GM18502 (cell line): Measurements from ENCODE around the gene CCDC106.

Source experiments
- ATAC-seq: cut with Tn5 transposase; IDR thresholded peaks from one replicate; pipeline ENCODE4 v1.9.1; 2021; ENCODE audit warnings: mild to moderate bottlenecking; ENCODE audit not compliant: unreplicated experiment, poor library complexity

The CCDC106 gene

DNA sequence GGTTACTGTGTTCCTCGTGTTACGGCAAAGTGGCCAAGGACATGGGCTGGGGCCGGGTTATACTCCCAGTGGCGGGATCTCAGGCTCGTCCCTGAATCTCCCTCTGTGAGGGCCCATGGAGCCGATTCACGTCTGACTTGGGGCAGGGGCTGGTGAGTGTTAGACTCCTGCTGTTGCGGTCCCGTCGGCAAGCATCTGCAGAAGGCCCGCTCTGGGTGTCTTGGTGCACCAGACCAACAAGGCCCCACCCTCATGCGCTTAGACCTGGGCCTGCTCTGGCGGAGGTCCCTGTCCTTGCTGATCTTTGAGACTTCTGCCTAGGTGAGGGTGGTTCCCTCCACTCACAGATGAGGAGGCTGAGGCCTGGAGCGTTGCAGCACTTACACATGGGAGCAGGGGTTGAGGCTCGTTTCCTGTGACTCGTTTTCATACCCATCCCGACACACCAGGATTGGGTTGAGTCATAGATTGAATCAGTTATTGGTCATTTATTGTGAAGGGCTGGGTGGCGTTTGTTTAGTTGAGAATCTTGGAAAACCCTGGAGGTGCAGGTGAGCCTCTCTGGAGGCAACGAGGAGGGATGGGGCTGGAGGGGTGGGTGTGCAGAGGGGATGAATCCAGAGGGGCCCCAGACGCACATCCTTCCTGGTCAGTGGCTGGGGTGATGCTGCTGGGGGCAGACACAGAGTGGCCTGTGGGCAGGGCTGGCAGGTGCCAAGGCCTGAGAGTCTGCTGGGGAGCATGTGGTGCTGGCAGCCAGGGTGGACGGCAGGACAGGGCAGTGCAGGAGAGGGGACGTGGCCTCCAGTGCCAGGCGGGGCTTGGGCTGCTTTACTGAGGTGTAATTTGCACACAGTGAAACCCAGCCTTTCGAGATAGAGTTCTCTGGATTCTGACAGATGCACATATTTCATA, 31.6 kb downstream of the CCDC106 start:
- no peak for ATAC-seq

DNA sequence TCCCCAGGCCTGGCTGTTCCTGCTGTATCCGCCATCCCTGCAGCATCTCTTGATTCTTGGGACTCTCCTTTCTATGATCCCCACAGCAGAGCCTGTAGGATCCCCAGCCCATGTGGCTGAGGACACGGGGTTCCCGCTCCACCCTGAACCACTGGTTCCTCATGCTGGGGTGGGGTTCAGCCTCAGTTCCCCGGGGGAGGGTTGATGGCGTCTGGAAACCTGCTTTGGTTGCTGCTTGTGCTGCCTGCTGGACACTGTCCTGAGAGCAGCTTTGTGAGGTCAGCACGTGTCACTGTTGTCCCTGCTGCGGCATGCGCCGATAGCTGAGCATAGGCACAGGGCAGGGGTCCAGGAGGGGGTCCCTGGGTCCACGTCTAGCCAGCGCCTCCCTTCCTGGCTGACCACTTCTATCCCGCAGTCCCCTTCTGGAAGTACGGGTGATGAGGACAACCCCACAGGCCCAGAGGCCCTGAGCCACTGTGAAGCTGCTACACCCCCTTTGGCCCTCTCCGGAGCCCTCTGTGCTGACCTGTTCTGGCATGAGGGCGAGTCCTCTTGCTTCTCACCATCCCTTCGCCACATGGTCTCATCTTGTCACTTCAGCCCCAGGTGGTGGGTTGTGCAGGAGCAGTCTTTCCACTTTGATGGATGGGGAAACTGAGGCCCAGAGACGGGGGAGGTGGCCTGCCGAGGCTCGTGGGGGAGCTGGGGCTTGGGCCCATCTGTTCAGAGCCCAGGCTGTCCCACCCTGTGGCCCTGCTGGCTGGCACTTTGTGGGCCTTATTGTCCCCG, 32.5 kb downstream of the CCDC106 start:
- no peak for ATAC-seq

GRCh38 chr19:55681131-55682092, 33.4 kb downstream of the CCDC106 start:
- ATAC-seq: no peak

DNA sequence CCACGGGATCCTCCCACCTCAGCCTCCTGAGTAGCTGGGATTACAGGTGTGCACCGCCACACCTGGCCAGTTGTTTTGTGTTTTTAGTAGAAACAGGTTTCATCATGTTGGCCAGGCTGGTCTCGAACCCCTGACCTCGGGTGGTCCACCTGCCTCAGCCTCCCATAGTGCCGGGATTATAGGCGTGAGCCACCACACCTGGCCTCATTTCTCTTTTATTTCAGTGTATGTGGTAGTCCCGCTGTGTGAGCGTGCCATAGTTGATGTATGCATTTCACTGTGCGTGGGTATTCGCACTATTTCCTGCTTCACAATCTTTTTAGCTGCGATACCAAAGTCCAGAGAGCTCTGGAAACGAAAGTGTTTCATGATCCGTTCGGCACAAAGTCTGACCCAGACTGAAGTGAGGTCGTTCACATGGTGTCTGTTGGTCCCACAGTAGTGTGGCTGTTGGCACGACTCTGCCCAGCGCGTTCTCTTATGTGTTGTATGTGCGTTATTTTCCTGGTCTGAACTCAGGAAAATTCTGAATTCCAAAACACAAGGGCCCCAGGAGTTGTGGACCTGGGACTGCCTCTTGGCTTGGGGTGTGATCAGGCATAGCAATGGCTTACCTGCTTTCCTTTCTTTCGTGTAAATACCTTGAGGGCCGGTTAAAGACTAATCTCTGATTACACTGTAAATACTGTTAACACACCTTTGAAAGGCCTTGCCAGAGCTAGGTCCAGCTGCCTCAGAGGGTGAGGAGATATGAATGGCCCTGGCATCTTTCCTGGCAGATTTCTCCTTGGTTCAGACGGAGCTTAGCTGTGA, 35.6 kb downstream of the CCDC106 start:
- ATAC-seq: no peak

GRCh38 chr19:55684946-55685681, 37.1 kb downstream of the CCDC106 start:
- no peak for ATAC-seq

DNA sequence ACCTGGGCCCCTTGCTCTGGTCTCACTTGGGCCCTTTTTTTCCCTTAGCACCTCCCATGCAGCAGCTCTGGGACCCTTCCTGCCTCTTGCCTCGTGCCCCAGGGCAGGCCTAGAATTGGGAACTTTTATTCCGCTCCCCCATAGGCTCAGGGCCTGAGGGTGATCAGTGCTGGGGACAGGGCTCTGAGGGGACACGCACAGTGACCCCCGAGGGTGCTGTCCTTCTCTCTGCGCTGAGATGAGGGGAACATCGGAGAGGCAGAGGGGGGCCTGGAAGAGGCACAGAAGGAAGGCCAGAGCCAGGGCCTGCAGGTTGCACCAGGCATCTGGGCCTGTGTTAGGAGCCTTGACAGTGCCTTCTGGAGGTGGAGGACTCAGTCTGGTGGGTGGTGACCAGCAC, 37.8 kb downstream of the CCDC106 start:
- ATAC-seq: no peak

DNA sequence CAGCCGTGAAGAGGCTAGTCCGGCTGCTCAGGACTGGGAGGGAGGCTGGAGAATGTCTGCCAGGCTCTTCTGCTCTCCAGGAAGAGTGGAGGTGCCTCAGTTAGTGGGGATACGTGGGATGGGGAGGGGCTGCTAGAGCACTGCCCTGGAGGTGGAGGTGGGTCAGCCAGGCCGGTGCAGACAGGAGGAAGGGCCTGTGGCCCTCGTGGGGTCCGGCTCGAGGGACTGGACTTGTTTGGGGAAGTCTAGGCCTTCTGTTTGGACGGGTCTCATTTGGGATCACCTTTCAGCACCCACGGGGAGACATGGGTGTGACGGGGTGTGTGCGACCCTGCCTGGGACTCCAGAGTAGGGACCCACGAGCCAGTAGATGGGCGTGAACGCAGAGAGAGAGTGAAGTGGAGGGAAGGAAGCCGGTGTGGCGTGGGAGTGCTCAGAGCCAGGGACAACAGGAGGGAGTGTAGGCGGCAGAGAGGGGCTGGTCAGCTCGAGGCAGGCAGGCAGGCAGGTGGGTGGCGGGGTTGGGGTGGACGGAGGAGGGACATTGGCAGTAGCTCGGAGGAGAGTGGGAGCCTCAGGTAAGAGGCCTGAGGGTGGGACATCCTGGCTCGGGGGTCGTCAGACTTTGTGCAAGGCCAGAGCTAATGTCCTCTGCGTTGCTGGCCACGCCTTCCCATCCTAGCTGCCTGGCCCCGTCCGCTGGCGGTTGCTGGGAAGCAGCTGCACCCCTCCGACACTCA, 38.5 kb downstream of the CCDC106 start:
- no peak for ATAC-seq

DNA sequence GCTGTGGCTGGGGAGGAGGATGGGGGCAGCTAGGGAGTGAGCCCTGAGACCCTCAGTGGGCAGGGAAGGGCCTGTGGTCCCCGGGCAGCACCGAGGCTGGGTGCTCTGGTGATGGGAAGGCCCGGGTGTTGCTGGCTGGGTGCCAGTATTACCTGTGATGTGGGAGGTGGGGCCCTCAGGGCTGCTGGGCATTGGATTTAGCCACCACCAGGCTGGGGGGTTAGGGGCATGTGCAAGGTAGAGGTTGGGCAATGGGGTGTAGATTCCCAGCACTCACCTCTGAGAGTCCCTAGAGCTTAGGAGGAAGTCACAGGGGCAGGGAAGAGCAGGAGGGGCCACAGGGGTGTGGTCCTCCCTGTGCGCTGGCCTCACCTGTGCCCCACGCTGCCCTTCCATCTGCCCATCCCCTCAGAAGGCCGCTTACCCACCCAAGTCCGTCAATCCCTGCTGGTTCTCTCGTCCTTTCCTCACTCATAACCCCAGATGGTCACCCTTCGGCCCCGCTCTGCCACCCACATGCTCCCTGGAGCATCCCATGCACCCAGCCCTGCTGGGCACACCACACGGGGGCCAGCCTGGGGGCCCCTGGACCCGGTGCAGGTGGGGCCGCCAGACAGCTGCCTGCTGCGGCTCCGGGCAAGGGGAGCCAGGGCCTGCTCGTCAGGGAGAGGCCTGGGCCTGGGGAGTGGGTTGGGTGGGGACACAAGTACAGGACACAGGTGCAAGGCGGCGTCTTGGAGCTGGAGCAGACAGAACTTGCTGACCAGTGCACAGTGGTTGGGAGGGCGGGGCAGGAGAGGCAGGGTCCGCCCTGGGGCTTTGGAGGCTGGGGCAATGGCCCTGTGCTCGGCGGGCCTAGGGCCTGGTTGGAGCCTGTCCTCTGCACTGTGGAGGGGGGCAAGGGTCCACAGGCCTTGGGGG, 39.5 kb downstream of the CCDC106 start:
- no peak for ATAC-seq

DNA sequence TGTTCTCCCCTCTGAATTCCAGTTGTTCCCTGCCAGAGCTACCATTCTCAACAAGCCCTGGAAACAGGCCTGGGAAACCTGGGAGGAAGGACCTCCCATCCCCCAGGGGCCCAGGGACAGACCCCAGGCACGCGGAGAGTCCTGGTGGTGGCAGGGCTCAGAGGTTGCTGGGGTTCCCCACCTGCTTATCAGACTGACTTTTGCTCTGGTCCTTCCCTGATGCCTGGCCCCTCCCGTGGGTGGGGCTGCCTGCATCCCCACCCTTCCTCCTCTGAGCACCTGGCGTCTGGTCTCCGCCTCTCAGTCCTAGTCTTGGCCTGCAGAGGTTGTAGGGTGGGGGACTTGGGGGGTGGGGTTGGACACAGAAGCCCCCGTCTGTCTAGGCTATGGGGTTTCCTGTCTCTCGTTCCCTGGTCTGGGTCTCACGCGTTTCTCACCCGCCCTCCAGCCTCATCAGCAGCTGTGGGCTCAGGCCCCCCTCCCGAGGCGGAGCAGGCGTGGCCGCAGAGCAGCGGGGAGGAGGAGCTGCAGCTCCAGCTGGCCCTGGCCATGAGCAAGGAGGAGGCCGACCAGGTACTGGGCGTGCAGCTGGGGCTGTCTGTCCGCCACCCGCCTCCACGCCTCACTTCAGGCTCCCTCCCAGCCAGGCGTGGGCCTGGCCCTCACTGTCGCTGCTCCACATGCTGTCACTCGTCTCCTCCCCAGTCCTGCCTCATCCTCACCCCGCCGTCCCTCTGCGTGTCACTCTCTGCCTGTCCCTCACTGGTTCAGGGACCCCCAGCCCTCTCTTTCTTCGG, 40.6 kb downstream of the CCDC106 start:
- no peak for ATAC-seq

DNA sequence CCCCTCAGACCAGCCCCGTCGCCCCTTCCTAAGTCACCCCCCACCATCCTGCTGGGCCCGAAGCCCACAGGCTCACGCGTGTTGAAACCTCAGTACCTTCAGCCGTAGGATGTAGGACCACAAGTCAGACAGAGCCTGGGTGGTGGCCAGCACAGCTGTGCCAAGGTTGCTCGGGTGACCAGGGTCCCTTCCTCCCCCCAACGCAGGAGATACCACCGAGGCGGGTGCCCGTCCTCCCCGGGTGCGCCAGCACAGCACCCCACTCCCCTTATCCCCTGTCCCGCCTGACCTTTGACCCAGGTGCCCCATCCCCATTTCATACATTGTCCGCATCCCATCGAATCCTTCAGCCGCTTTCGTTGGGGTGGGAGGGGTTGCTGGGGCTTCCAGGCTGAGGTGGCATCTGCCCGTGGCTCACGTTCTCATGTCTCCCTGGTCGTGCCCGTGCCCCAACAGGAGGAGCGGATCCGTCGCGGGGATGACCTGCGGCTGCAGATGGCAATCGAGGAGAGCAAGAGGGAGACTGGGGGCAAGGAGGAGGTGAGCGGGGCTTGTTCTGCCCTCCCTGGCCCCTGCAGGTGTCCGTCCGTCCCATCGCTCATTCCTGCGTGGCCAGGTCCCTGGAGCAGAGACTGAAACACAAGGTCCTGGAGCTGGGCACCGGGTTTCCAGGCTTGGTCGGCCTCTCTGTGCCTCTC, 41.5 kb downstream of the CCDC106 start:
- ATAC-seq: no peak

- no peak for ATAC-seq
Measured at GRCh38 chr19:55690109-55690768, 42.2 kb downstream of the CCDC106 start.

DNA sequence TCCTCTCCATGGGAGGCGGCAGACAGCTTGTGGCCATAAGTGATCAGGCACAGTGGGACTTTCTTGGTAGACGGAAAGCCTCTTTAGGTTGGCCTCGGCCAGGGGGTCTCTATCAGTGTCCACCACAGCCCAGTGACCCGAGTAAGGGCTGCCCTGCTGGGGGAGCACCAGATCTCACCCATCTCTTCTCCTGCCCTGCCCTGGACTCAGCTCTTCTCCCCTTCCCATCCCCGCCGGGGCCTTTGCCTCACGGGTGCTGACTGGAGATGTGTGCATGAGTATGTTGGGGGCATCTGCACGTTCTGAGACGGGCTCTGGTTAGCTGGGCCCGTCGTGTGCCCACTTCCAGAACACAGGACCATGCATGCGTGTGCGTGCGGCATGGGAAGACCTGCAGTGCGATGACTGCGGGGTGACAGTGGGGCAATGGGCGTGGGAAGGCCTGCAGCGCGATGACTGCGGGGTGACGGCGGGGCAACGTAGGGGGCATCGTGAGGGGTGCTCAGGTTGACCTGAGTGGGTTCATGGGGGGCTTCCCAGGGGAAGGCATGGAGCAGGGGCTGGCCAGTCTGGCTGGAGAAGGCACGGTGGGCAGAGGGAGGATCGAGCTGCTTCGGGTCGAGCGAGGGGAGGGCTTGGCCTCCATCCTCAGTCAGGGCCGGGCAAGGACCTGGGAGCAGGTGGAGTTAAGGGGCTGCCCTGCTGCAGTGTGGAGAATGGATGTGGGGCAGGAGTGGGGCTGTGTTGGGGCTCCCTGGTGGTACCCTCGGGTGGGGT, 42.9 kb downstream of the CCDC106 start:
- ATAC-seq: no peak

DNA sequence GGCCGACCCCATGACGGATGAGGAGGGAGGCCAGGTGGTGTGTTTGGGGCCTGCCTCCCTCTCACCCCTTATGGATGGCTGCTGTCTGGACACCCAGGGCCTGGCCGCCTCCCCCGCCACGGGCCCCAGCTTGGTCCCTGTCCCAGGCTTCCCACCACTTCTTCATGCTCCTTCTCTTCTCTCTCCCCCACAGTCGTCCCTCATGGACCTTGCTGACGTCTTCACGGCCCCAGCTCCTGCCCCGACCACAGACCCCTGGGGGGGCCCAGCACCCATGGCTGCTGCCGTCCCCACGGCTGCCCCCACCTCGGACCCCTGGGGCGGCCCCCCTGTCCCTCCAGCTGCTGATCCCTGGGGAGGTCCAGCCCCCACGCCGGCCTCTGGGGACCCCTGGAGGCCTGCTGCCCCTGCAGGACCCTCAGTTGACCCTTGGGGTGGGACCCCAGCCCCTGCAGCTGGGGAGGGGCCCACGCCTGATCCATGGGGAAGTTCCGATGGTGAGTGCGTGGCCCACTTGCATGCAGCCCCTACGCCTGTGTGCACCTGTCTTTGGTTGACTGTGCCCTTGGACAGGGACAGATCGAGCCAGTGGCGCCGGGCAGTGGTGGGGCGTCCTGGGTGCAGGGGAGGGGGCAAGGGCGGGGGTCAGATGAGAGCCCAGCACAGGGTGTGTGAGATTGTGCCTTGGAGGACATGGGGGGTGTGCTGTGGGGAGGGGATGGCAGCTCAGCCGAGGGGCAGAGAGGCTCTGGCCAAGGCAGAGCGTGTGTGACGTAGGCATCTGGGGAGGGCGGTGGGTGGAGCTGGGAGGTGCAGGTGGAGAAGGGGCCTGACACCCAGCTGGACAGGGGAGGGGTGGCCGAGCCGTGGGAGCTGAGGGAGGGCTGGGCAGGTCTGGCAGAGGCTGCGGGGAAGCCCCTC, 43.8 kb downstream of the CCDC106 start:
- ATAC-seq: no peak
